ENCODE results near the gene NLN. TPM values are rescaled to one million over a fixed set of nuclear protein-coding genes. Genes with fewer than 3 reads are reported as not detected.

NLN gene
- polyA plus RNA-seq, 1 donor (not counting 4 experiments of a cell fraction or from before 2014, with no cell fraction given) = 26.1 TPM

- Histone ChIP-seq H3K79me2 (ENCODE audit: control insufficient read depth, insufficient read depth, low read length) (no peaks in the 10 kb centered on the region), H3K36me3 (ENCODE audit: control insufficient read depth in 2 of 2, extremely low read depth in 1 of 2, insufficient read depth in 2 of 2, low read length in 2 of 2) (peaks cover 0 to 3% of the 10 kb centered on the region in 2 experiments), H3K27me3 (ENCODE audit: control insufficient read depth, extremely low read depth, insufficient read depth, low read length) (no peaks in the 10 kb centered on the region), H3K4me1 (ENCODE audit: control insufficient read depth, extremely low read depth, insufficient read depth, low read length) (peaks cover 30% of the 10 kb centered on the region), H3K9ac (ENCODE audit: control insufficient read depth, extremely low read depth, insufficient read depth, low read length) (no peak overlapping the region), H2AFZ (ENCODE audit: control insufficient read depth, low read length) (no peak overlapping the region), H3K27ac (ENCODE audit: control insufficient read depth, insufficient read depth, low read length) (no peak overlapping the region), H3K9me3 (ENCODE audit: control insufficient read depth, low read depth, low read length) (no peaks in the 10 kb centered on the region), H3K9me1 (ENCODE audit: control insufficient read depth, extremely low read depth, insufficient read depth, low read length) (no peaks in the 10 kb centered on the region), H3K4me3 (ENCODE audit: control insufficient read depth in 2 of 3, extremely low read depth in 1 of 3, insufficient read depth in 2 of 3, low read depth in 1 of 3, low read length in 3 of 3) (no peak overlapping the region), H4K20me1 (ENCODE audit: control insufficient read depth, extremely low read depth, insufficient read depth, low read length) (no peaks in the 10 kb centered on the region), H3K4me2 (ENCODE audit: control insufficient read depth, extremely low read depth, insufficient read depth, low read depth, low read length) (no peak overlapping the region)
- DNase-seq (ENCODE audit: low read depth, low spot score) (no peak), FAIRE-seq (peak; percentile 17)
- TF ChIP-seq, protein P1, sequence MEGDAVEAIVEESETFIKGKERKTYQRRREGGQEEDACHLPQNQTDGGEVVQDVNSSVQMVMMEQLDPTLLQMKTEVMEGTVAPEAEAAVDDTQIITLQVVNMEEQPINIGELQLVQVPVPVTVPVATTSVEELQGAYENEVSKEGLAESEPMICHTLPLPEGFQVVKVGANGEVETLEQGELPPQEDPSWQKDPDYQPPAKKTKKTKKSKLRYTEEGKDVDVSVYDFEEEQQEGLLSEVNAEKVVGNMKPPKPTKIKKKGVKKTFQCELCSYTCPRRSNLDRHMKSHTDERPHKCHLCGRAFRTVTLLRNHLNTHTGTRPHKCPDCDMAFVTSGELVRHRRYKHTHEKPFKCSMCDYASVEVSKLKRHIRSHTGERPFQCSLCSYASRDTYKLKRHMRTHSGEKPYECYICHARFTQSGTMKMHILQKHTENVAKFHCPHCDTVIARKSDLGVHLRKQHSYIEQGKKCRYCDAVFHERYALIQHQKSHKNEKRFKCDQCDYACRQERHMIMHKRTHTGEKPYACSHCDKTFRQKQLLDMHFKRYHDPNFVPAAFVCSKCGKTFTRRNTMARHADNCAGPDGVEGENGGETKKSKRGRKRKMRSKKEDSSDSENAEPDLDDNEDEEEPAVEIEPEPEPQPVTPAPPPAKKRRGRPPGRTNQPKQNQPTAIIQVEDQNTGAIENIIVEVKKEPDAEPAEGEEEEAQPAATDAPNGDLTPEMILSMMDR (optimal IDR thresholded peaks at IDR 0.05 in 1 of 3, IDR thresholded peaks at IDR 0.05 in 1 of 3, conservative IDR thresholded peaks at IDR 0.05 in 1 of 3; ENCODE audit: extremely low read depth in 1 of 3, insufficient read depth in 2 of 3, low read length in 3 of 3) = no peak
- TF ChIP-seq EZH2 (IDR thresholded peaks at IDR 0.05; ENCODE audit: low read length) = no peak
- dilution Hi-C loops (cut with MboI; ENCODE audit: extremely low pct_ligation_motif_present, low sequenced_read_pairs) = no loop called here
Measured at GRCh38 chr5:65813174-65813573, 91.2 kb downstream of the NLN start.

- H3K4me2 ChIP-seq (ENCODE audit: control insufficient read depth, extremely low read depth, insufficient read depth, low read depth, low read length) = no peak overlapping the region
- no peak overlapping the region for H3K27ac ChIP-seq (ENCODE audit: control insufficient read depth, insufficient read depth, low read length)
- peaks cover 25% of the 10 kb centered on the region for H3K4me1 ChIP-seq (ENCODE audit: control insufficient read depth, extremely low read depth, insufficient read depth, low read length)
- no peaks in the 10 kb centered on the region for H3K79me2 ChIP-seq (ENCODE audit: control insufficient read depth, insufficient read depth, low read length)
- dilution Hi-C loops (cut with MboI; ENCODE audit: extremely low pct_ligation_motif_present, low sequenced_read_pairs) = no loop called here
- no peaks in the 10 kb centered on the region for H4K20me1 ChIP-seq (ENCODE audit: control insufficient read depth, extremely low read depth, insufficient read depth, low read length)
- no peak overlapping the region for H3K4me3 ChIP-seq (ENCODE audit: control insufficient read depth in 2 of 3, extremely low read depth in 1 of 3, insufficient read depth in 2 of 3, low read depth in 1 of 3, low read length in 3 of 3)
- no peak overlapping the region for H3K9ac ChIP-seq (ENCODE audit: control insufficient read depth, extremely low read depth, insufficient read depth, low read length)
- H3K27me3 ChIP-seq (ENCODE audit: control insufficient read depth, extremely low read depth, insufficient read depth, low read length) = no peaks in the 10 kb centered on the region
- H3K36me3 ChIP-seq (ENCODE audit: control insufficient read depth in 2 of 2, extremely low read depth in 1 of 2, insufficient read depth in 2 of 2, low read length in 2 of 2) = peaks cover 0 to 3% of the 10 kb centered on the region in 2 experiments
- TF ChIP-seq, protein P1 (optimal IDR thresholded peaks at IDR 0.05 in 1 of 3, IDR thresholded peaks at IDR 0.05 in 1 of 3, conservative IDR thresholded peaks at IDR 0.05 in 1 of 3; ENCODE audit: extremely low read depth in 1 of 3, insufficient read depth in 2 of 3, low read length in 3 of 3) = no peak
- no peak for TF ChIP-seq EZH2 (IDR thresholded peaks at IDR 0.05; ENCODE audit: low read length)
- FAIRE-seq (no peak), DNase-seq (ENCODE audit: low read depth, low spot score) (no peak)
- no peak overlapping the region for H2AFZ ChIP-seq (ENCODE audit: control insufficient read depth, low read length)
- H3K9me1 ChIP-seq (ENCODE audit: control insufficient read depth, extremely low read depth, insufficient read depth, low read length) = no peaks in the 10 kb centered on the region
- H3K9me3 ChIP-seq (ENCODE audit: control insufficient read depth, low read depth, low read length) = no peaks in the 10 kb centered on the region
Measured at GRCh38 chr5:65815161-65815560, 93.2 kb downstream of the NLN start.
